ENCODE results near the gene GBX1.

Gene GBX1

DNA sequence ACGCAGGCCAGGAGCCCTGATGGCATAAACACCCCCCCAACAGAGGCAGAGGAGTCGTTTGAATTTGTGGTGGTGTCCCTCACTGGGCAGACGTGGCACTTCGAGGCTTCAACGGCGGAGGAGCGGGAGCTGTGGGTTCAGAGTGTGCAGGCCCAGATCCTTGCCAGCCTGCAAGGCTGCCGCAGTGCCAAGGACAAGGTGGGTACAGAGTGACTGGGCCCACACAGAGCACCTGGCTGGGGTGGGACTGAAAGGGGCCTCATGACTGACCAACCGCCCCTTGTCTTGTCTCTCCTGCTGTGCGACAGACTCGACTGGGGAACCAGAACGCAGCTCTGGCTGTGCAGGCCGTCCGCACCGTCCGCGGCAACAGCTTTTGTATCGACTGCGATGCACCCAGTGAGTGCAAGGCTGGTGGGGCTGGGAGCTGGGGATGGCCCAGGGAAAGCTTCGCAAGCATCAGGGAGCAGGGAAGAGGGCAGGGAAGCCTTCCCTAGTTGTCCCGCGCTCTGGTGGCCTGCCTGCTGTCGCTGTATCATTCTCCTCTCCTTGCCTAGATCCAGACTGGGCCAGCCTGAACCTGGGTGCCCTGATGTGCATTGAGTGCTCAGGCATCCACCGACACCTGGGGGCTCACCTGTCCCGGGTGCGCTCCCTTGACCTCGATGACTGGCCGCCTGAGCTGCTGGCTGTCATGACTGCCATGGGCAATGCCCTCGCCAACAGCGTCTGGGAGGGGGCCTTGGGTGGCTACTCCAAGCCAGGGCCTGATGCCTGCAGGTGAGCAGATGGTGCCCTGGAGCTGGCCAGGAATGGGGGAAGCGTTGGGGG is 25.4 kb downstream of the GBX1 start:
- CTCF ChIA-PET, result interaction anchor here (0.8 kb wide), 1 partner anchor 28 kb away, joined by 3 read pairs; no protein-coding TSS in a partner anchor
- TF ChIP-seq TARDBP (IDR thresholded peaks at IDR 0.05), result no peak
- TF ChIP-seq ARNT (IDR thresholded peaks at IDR 0.05), result no peak
- TF ChIP-seq, protein P1, sequence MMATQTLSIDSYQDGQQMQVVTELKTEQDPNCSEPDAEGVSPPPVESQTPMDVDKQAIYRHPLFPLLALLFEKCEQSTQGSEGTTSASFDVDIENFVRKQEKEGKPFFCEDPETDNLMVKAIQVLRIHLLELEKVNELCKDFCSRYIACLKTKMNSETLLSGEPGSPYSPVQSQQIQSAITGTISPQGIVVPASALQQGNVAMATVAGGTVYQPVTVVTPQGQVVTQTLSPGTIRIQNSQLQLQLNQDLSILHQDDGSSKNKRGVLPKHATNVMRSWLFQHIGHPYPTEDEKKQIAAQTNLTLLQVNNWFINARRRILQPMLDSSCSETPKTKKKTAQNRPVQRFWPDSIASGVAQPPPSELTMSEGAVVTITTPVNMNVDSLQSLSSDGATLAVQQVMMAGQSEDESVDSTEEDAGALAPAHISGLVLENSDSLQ (IDR thresholded peaks at IDR 0.05), result no peak
- no peak for TF ChIP-seq SUZ12 (IDR thresholded peaks at IDR 0.05)
- no peak for TF ChIP-seq FOXM1 (IDR thresholded peaks at IDR 0.05; ENCODE audit: borderline replicate concordance)
- TF ChIP-seq FOXA1 (IDR thresholded peaks at IDR 0.05), result no peak
- TF ChIP-seq NFRKB (IDR thresholded peaks at IDR 0.05), result no peak
- TF ChIP-seq HDGF (IDR thresholded peaks at IDR 0.05; ENCODE audit: borderline replicate concordance), result no peak
- TF ChIP-seq LEF1 (IDR thresholded peaks at IDR 0.05; ENCODE audit: borderline replicate concordance), result no peak
- TF ChIP-seq FOXK2 (IDR thresholded peaks at IDR 0.05), result no peak
- TF ChIP-seq ZNF384 (IDR thresholded peaks at IDR 0.05), result no peak
- TF ChIP-seq ELF4 (IDR thresholded peaks at IDR 0.05), result no peak
- TF ChIP-seq BHLHE40 (IDR thresholded peaks at IDR 0.05; ENCODE audit: borderline replicate concordance), result no peak
- no peak for TF ChIP-seq L3MBTL2 (conservative IDR thresholded peaks at IDR 0.05)
- no peak for TF ChIP-seq SP1 (IDR thresholded peaks at IDR 0.05)
- TF ChIP-seq CTBP1 (IDR thresholded peaks at IDR 0.05; ENCODE audit: borderline replicate concordance), result no peak
- DNase-seq (ENCODE audit: extremely low spot score), result no peak
- POLR2A ChIA-PET, result no interaction called here

DNA sequence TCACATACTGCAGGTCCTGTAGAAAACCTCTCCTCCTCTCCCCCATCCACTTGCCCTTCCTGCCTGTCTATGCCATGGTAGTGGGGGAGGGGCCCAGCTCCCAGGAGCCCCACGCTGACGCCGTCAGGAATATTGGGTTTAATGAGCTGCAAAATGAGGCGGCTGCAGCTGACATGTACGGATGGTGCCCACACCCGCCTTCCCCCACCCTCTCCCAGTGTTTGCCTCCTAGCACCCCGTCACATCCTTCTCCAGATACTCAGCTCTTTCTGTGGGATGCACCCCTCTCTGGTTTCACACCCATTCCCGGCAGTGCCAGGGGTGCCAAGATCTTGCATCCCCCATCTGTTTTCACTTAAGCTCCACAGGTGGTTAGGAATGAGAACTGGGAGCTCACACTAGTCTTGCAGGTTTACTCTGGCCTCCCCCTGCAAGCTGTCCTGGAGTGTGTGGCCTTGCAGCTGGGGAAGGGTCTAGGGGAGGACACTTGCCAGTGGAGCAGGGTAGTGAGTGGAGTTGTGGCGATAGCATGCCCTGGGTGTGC is 26.1 kb downstream of the GBX1 start:
- DNase-seq (ENCODE audit: extremely low spot score), result no peak
- CTCF ChIA-PET, result interaction anchor here (0.8 kb wide), 1 partner anchor 28 kb away, joined by 3 read pairs; no protein-coding TSS in a partner anchor
- TF ChIP-seq FOXM1 (IDR thresholded peaks at IDR 0.05; ENCODE audit: borderline replicate concordance) (no peak), HDGF (IDR thresholded peaks at IDR 0.05; ENCODE audit: borderline replicate concordance) (no peak), SUZ12 (IDR thresholded peaks at IDR 0.05) (no peak), ARNT (IDR thresholded peaks at IDR 0.05) (no peak), L3MBTL2 (conservative IDR thresholded peaks at IDR 0.05) (no peak), SP1 (IDR thresholded peaks at IDR 0.05) (no peak), ZNF384 (IDR thresholded peaks at IDR 0.05) (no peak), FOXA1 (IDR thresholded peaks at IDR 0.05) (no peak), NFRKB (IDR thresholded peaks at IDR 0.05) (no peak), CTBP1 (IDR thresholded peaks at IDR 0.05; ENCODE audit: borderline replicate concordance) (no peak)
- POLR2A ChIA-PET, result interaction anchor here (0.7 kb wide), 1 partner anchor 86 kb away, joined by 3 read pairs; the partner anchor contains the start of gene ABCF2

DNA sequence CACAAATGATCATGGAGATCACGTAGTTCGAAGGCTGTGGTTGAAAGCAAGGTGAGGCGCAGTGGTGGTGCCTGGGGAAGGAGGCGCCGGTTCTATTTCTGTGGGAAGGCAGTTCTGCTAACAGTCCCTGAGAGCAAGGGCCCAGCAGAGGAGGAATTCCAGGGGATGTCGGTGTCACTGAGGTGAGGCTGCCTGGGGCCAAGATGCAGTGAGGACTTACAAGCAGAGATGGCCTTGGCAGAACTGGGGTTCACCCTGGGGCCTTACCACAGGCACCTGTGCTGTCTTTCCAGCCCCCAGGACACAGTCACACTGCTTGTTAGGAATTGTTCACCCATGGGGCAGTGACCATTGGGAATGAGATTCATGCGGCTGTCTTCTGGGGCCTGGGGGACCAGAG is 26.7 kb downstream of the GBX1 start:
- CTCF ChIA-PET, result no interaction called here
- TF ChIP-seq SUZ12 (IDR thresholded peaks at IDR 0.05) (no peak), SP1 (IDR thresholded peaks at IDR 0.05) (no peak), FOXA1 (IDR thresholded peaks at IDR 0.05) (no peak), HDGF (IDR thresholded peaks at IDR 0.05; ENCODE audit: borderline replicate concordance) (no peak), FOXM1 (IDR thresholded peaks at IDR 0.05; ENCODE audit: borderline replicate concordance) (no peak), FOXK2 (IDR thresholded peaks at IDR 0.05) (no peak), L3MBTL2 (conservative IDR thresholded peaks at IDR 0.05) (no peak), ARNT (IDR thresholded peaks at IDR 0.05) (no peak), ELF4 (IDR thresholded peaks at IDR 0.05) (no peak), NFRKB (IDR thresholded peaks at IDR 0.05) (no peak), LEF1 (IDR thresholded peaks at IDR 0.05; ENCODE audit: borderline replicate concordance) (no peak), BHLHE40 (IDR thresholded peaks at IDR 0.05; ENCODE audit: borderline replicate concordance) (no peak), TARDBP (IDR thresholded peaks at IDR 0.05) (no peak), CTBP1 (IDR thresholded peaks at IDR 0.05; ENCODE audit: borderline replicate concordance) (no peak)
- TF ChIP-seq, protein P1 (IDR thresholded peaks at IDR 0.05), result no peak
- POLR2A ChIA-PET, result interaction anchor here (0.7 kb wide), 1 partner anchor 86 kb away, joined by 3 read pairs; the partner anchor contains the start of gene ABCF2
- no peak for DNase-seq (ENCODE audit: extremely low spot score)

DNA sequence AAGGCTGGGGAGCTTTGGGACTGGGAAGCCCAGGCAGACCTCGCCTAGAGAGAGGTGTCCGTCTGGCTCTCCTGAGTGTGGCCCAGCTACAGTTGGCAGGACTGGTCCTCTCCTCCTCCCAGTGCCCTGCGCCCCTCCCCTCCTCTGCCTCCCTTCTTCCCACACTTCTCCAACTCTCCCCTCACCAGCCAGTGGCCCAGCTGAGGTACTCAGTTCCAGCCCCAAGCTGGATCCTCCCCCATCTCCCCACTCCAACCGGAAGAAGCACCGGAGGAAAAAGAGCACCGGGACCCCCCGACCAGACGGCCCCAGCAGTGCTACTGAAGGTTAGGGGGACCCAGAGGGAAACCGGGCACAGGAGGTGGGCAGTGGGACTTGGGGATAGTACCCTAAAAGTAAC is 27.7 kb downstream of the GBX1 start:
- DNase-seq (ENCODE audit: extremely low spot score), result no peak
- CTCF ChIA-PET, result interaction anchor here (1.2 kb wide), 1 partner anchor 9 kb away, joined by 3 read pairs; no protein-coding TSS in a partner anchor

DNA sequence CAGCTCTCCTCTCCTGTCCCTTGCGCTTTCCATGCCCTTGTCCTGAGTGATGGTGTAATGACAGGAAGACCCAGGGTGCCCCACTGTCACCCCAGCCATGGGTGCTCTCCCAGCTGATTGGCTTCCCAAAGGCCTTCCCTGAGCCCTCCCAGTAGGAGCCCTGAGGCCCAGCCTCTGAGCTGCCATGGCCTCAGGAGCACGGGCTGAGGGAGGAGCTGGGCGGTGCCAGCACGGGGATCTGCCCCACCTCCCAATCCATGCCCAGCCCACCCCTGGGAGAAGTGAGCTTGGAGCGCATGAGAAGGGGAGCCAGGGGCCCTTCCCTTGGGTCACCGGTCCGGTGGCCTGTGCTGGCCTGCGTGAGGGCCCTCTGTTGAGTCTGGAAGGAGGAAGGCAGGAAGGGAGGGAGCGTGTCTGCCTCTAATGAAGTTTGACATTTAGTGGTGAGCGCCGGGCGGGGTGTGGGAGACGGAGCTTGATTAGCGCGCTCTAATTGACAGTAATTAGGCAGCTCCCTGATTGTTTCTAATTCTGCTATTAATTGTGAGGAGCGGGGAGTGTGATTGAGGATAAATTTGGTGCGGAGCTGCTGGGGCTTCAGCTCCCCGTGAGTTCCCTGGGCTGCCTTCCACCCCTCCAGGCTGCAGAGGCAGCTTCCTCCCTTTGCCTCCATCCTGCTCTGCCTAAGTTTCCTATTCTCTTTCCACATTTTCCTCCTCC is 28.3 kb downstream of the GBX1 start:
- ChIA-PET CTCF (interaction anchor here (0.8 to 1.3 kb wide), 4 partner anchors 8 to 15 kb away, joined by 3 to 6 read pairs (median 3); no protein-coding TSS in a partner anchor), POLR2A (interaction anchor here (1.3 kb wide), 1 partner anchor 88 kb away, joined by 4 read pairs; the partner anchor contains the start of gene ABCF2)

More for the DNA sequence above, 27.7 kb downstream of the GBX1 start:
- POLR2A ChIA-PET, result interaction anchor here (1.3 kb wide), 1 partner anchor 88 kb away, joined by 4 read pairs; the partner anchor contains the start of gene ABCF2
- TF ChIP-seq ELF4 (IDR thresholded peaks at IDR 0.05) (no peak), NFRKB (IDR thresholded peaks at IDR 0.05) (no peak), ARNT (IDR thresholded peaks at IDR 0.05) (no peak), L3MBTL2 (conservative IDR thresholded peaks at IDR 0.05) (no peak), BHLHE40 (IDR thresholded peaks at IDR 0.05; ENCODE audit: borderline replicate concordance) (no peak)

More for the DNA sequence above, 28.3 kb downstream of the GBX1 start:
- TF ChIP-seq, protein P1 (IDR thresholded peaks at IDR 0.05), result no peak
- TF ChIP-seq BHLHE40 (IDR thresholded peaks at IDR 0.05; ENCODE audit: borderline replicate concordance) (no peak), SP1 (IDR thresholded peaks at IDR 0.05) (no peak), ELF4 (IDR thresholded peaks at IDR 0.05) (no peak), ARNT (IDR thresholded peaks at IDR 0.05) (no peak), CTBP1 (IDR thresholded peaks at IDR 0.05; ENCODE audit: borderline replicate concordance) (no peak), FOXK2 (IDR thresholded peaks at IDR 0.05) (no peak), L3MBTL2 (conservative IDR thresholded peaks at IDR 0.05) (no peak), SUZ12 (IDR thresholded peaks at IDR 0.05) (no peak), ZNF384 (IDR thresholded peaks at IDR 0.05) (no peak), LEF1 (IDR thresholded peaks at IDR 0.05; ENCODE audit: borderline replicate concordance) (no peak), FOXA1 (IDR thresholded peaks at IDR 0.05) (no peak), NFRKB (IDR thresholded peaks at IDR 0.05) (no peak), HDGF (IDR thresholded peaks at IDR 0.05; ENCODE audit: borderline replicate concordance) (no peak), TARDBP (IDR thresholded peaks at IDR 0.05) (no peak), FOXM1 (IDR thresholded peaks at IDR 0.05; ENCODE audit: borderline replicate concordance) (no peak)
- no peak for DNase-seq (ENCODE audit: extremely low spot score)

Data from HEK293T (cell line).